GM06990 (cell line): ENCODE results near the gene PUM1.

Source experiments
- DNase-seq: peaks from one replicate; pipeline ENCODE4 v3.0.0-alpha.2; 2011; ENCODE audit not compliant: insufficient read length; ENCODE audit errors: extremely low read depth
- H3K27me3 ChIP-seq: replicated peaks from 2 replicates; pipeline ENCODE4 v1.6.0; 2011; ENCODE audit warnings: low read length; ENCODE audit not compliant: control insufficient read depth, insufficient read depth
- H3K36me3 ChIP-seq: 2 replicates; pipeline ENCODE4 v1.5.1; 2011; ENCODE audit warnings: low read length; ENCODE audit not compliant: control insufficient read depth, insufficient read depth
- H3K4me3 ChIP-seq: replicated peaks from 2 replicates; pipeline ENCODE4 v1.5.1; 2011; ENCODE audit warnings: low read depth, mild to moderate bottlenecking, control low read depth, low read length
- CTCF ChIP-seq: IDR thresholded peaks from 2 replicates; pipeline ENCODE4 v1.5.1; 2011; ENCODE audit warnings: low read length, control low read depth, mild to moderate bottlenecking, inconsistent platforms; ENCODE audit not compliant: insufficient read depth, poor library complexity, severe bottlenecking

PUM1 gene

DNA sequence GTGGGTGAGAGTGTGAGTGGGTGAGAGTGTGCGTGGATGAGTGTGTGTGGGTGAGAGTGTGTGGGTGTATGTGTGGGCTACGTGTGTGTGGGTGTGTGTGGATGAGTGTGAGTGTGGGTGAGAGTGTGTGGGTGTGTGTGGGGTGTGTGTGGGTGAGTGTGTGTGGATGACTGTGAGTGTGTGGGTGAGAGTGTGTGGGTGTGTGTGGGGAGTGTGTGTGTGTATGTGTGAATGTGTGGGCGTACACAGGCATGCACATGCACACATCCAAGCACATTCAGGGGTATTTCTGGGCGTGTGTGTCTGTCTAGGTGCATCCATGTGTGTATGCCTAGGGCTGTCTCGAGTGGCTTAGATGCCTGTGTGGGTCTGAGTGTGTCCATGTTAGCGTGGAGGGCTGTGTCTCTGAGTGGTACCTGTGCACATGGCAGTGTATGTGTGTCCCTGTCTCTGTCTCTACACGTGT lies 171.0 kb downstream of the PUM1 start:
- Histone ChIP-seq H3K36me3 (no peaks in the 10 kb centered on the region), H3K4me3 (no peak overlapping the region), H3K27me3 (peaks cover 2% of the 10 kb centered on the region; the same call in 1 of the 2 replicates)
- DNase-seq: no peak
- TF ChIP-seq CTCF: no peak

- no peak for DNase-seq
- no peaks in the 10 kb centered on the region for H3K36me3 ChIP-seq
- no peak overlapping the region for H3K4me3 ChIP-seq
- no peak for TF ChIP-seq CTCF
- H3K27me3 ChIP-seq: peaks cover 2% of the 10 kb centered on the region; the same call in 1 of the 2 replicates
Measured at GRCh38 chr1:30893776-30894507, 171.6 kb downstream of the PUM1 start.

GRCh38 chr1:30892671-30893073 lies 172.8 kb downstream of the PUM1 start:
- TF ChIP-seq CTCF: no peak
- DNase-seq: no peak
- H3K27me3 ChIP-seq: peaks cover 2% of the 10 kb centered on the region; the same call in 1 of the 2 replicates
- H3K36me3 ChIP-seq: no peaks in the 10 kb centered on the region
- no peak overlapping the region for H3K4me3 ChIP-seq

DNA sequence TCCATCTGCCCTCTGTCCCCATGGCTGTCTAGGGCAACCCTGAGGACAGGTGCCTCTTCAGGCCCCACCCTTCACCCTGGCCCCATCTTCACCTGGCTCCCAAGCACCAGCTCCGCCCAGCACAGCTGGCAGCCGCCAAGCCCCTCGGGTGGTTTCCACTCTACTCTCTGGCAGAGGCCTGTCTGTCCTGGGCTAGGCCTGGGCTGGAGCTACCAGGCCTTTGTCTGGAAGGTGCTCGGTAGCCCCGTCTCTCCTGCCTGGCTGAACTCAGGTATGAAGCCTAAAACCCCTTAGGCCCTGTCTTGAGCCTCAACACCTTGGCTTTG lies 174.3 kb downstream of the PUM1 start:
- peaks cover 3% of the 10 kb centered on the region for H3K27me3 ChIP-seq
- TF ChIP-seq CTCF: no peak
- H3K36me3 ChIP-seq: no peaks in the 10 kb centered on the region
- DNase-seq: no peak
- H3K4me3 ChIP-seq: no peak overlapping the region

DNA sequence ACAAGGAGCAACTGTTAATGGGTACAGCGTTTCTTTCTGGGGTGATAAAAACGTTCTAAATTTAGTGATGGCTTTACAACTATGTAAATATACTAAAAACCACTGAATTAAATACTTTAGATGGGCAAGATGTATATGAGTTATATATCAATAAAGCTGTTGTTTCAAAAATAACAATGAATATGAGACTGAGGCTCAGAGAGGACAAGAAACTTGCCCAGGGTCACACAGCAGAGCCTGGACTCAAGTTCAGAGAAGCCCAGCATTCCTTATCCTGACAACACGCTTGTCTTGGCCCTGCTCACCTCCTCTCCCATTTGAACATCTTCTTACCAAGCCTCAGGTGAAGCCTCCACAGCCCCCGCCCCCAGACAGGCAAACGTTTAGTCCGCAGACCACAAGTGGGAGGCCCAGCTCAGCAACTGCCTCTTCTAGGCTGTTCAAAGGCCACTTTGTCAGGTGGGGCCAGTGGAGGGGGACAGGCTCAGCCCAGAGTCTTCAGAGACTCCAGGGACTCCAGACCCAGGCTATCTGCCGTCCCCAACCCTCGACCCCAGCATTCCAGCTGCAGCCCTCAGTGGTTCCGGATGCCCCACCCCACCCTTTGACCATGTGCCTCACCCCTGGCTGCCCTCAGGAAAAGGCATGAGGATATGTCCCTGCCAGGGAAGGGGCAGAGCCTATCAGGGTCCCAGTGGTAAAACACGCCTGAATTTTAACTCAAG lies 174.9 kb downstream of the PUM1 start:
- no peak for DNase-seq
- Histone ChIP-seq H3K4me3 (no peak overlapping the region), H3K36me3 (no peaks in the 10 kb centered on the region), H3K27me3 (peaks cover 3% of the 10 kb centered on the region)
- TF ChIP-seq CTCF: no peak
